ENCODE results near the gene ALS2. TPM values are rescaled to one million over a fixed set of nuclear protein-coding genes. Genes with fewer than 3 reads are reported as not detected.

The ALS2 gene
- polyA plus RNA-seq (2013, experiment 1 of 2) = 15.3 TPM
- 16.0 TPM for polyA plus RNA-seq (2013, experiment 2 of 2)

DNA sequence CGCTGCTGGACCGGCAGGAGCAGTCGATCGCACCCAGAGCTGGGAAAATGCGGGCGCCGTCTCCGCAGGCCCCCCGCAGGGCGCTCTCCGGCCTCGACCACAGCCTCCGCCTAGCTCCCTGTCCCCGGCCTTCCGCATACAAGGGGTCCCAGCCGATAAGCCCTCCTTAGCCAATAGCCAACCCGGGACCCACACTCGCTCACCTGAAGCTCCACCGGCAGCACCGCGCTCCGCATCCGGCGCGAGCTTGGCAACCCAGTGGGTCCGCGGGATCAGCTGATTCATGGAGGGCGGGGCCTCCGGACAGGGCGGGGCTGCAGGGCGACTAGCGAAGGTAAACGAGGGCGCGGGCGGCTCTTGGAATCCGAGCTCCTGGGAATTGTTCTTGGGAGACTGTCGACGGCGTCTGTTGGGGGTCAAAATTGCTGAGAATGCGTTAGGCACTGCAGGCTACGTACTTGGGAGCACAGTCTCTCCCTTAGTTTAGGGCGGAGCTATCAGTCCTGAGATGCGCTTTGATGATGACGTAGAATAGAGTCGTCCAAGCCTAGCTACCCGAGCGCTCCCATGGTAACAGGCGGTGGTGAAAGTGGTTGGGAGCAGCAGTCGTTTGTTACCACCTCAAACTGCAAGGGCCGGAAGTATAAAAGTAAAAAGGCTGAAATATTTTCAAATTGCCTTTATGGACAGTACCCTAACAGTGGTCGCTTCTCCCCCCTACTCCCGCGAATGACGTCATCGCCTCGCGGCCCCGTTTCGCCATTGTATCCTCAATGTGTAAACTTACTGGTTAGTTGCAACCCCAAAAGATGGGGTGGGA lies at the start of gene ALS2:
Gene ALS2, minus strand, starts transcription at position 260 of the 820 bp plus-strand sequence. CDS start 12,048 bp downstream, outside the sequence.
- Histone ChIP-seq H3K79me1 (replicated peaks; ENCODE audit: low read length, poor library complexity, severe bottlenecking) (no peaks in the 10 kb centered on the region), H3K27ac (ENCODE audit: low read length, poor library complexity, severe bottlenecking) (peak within 1 kb of the TSS; percentile 72), H3K18ac (ENCODE audit: low read depth in 1 of 2, low read length in 2 of 2) (peak within 1 kb of the TSS; percentile 56 to 92), H3K23ac (ENCODE audit: low read length in 2 of 2) (peak within 1 kb of the TSS in 1 of 2 experiments; percentile 9), H2BK120ac (ENCODE audit: low read depth, low read length) (peak within 1 kb of the TSS; percentile 35), H2AK5ac (ENCODE audit: low read length, severe bottlenecking) (no peak within 1 kb of the TSS), H2BK15ac (ENCODE audit: low read depth, poor library complexity, severe bottlenecking) (peak within 1 kb of the TSS; percentile 73), H3K9ac (ENCODE audit: low read length) (peak within 1 kb of the TSS; percentile 97), H3K14ac (ENCODE audit: low read length in 2 of 2) (peak within 1 kb of the TSS in 1 of 2 experiments; percentile 64), H2BK5ac (ENCODE audit: low read depth, low read length, poor library complexity, severe bottlenecking) (peak within 1 kb of the TSS; percentile 69), H3K4ac (ENCODE audit: low read depth in 1 of 2, low read length in 2 of 2) (peak within 1 kb of the TSS; percentile 57 to 77), H3K27me3 (ENCODE audit: control insufficient read depth in 1 of 2, insufficient read depth in 1 of 2, low read length in 2 of 2) (peaks cover 0 to 4% of the 10 kb centered on the region in 2 experiments), H3K4me3 (ENCODE audit: insufficient read depth in 1 of 2, low read depth in 1 of 2, low read length in 2 of 2) (peak within 1 kb of the TSS; percentile 72 to 99), H3K4me1 (ENCODE audit: control insufficient read depth, insufficient read depth, low read depth, low read length) (peaks cover 2% of the 10 kb centered on the region), H3K4me2 (ENCODE audit: low read length, poor library complexity, severe bottlenecking) (peak within 1 kb of the TSS; percentile 87), H2AFZ (ENCODE audit: low read depth, low read length) (peak within 1 kb of the TSS; percentile 89), H2BK12ac (ENCODE audit: low read length in 2 of 2) (peak within 1 kb of the TSS in 1 of 2 experiments; percentile 66), H3K9me3 (ENCODE audit: control insufficient read depth, low read length) (no peaks in the 10 kb centered on the region), H4K91ac (ENCODE audit: low read length) (peak within 1 kb of the TSS; percentile 40), H4K8ac (ENCODE audit: low read length) (peak within 1 kb of the TSS; percentile 87), H3K36me3 (ENCODE audit: control insufficient read depth in 1 of 2, insufficient read depth in 2 of 2, low read depth in 1 of 2, low read length in 2 of 2) (no peaks in the 10 kb centered on the region)
- WGBS = 0% methylated on average over 51 of the region's 60 CpGs
- peak; percentile 98 for DNase-seq

DNA sequence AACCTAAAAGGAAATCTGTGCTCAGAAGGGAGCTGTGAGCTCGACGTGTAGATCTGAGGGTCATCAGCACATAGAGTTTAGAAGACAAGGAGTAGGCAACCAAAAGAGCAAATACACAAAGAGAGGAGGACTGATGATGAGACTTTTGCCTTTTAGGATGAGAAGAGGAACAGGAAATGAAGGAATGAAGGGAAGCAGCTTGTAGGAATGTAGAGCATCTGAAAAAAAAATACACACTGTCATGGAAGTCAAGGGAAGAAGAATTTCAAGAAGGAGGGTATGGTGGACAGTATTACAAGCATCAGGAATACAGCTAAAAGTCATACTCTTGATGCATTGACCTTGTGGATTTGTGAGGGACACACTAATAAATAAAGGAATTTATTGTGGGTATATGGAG lies 47.5 kb upstream of the ALS2 start:
- Histone ChIP-seq H3K18ac (ENCODE audit: low read depth in 1 of 2, low read length in 2 of 2) (no peak overlapping the region), H3K4me3 (ENCODE audit: insufficient read depth in 1 of 2, low read depth in 1 of 2, low read length in 2 of 2) (no peak overlapping the region), H4K8ac (ENCODE audit: low read length) (no peak overlapping the region), H3K4ac (ENCODE audit: low read depth in 1 of 2, low read length in 2 of 2) (no peak overlapping the region), H4K91ac (ENCODE audit: low read length) (no peak overlapping the region), H3K27ac (ENCODE audit: low read length, poor library complexity, severe bottlenecking) (no peak overlapping the region), H3K4me1 (ENCODE audit: control insufficient read depth, insufficient read depth, low read depth, low read length) (no peaks in the 10 kb centered on the region), H3K27me3 (ENCODE audit: control insufficient read depth in 1 of 2, insufficient read depth in 1 of 2, low read length in 2 of 2) (no peaks in the 10 kb centered on the region), H2AK5ac (ENCODE audit: low read length, severe bottlenecking) (no peak overlapping the region), H2BK12ac (ENCODE audit: low read length in 2 of 2) (no peak overlapping the region), H2BK120ac (ENCODE audit: low read depth, low read length) (no peak overlapping the region), H2BK5ac (ENCODE audit: low read depth, low read length, poor library complexity, severe bottlenecking) (no peak overlapping the region), H3K9ac (ENCODE audit: low read length) (no peak overlapping the region), H3K79me1 (replicated peaks; ENCODE audit: low read length, poor library complexity, severe bottlenecking) (no peaks in the 10 kb centered on the region), H2AFZ (ENCODE audit: low read depth, low read length) (no peak overlapping the region), H3K23ac (ENCODE audit: low read length in 2 of 2) (no peak overlapping the region), H3K36me3 (ENCODE audit: control insufficient read depth in 1 of 2, insufficient read depth in 2 of 2, low read depth in 1 of 2, low read length in 2 of 2) (no peaks in the 10 kb centered on the region), H3K4me2 (ENCODE audit: low read length, poor library complexity, severe bottlenecking) (no peak overlapping the region), H3K14ac (ENCODE audit: low read length in 2 of 2) (no peak overlapping the region), H2BK15ac (ENCODE audit: low read depth, poor library complexity, severe bottlenecking) (no peak overlapping the region), H3K9me3 (ENCODE audit: control insufficient read depth, low read length) (no peaks in the 10 kb centered on the region)
- WGBS = 93% methylated on average over 2 of the region's 2 CpGs
- DNase-seq = no peak

DNA sequence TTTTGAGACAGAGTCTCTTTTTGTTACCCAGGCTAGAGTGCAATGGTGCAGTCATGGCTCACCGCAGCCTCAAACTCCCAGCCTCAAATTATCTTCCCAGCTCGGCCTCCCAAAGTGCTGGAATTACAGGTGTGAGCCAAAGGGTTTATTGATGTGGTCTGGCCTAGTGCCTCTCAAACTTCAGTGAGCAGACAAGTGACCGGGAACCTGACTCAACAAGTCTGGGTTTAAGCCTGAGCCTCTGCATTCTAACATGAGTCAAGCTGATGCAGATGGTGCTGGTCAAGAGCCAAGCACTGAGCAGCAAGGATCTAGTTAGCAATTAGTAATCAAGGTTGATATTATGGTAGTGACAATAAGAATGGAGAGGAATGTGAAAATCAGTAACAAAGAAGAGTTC lies 46.9 kb upstream of the ALS2 start:
- no peak overlapping the region for H3K4me2 ChIP-seq (ENCODE audit: low read length, poor library complexity, severe bottlenecking)
- H3K36me3 ChIP-seq (ENCODE audit: control insufficient read depth in 1 of 2, insufficient read depth in 2 of 2, low read depth in 1 of 2, low read length in 2 of 2) = no peaks in the 10 kb centered on the region
- H4K91ac ChIP-seq (ENCODE audit: low read length) = no peak overlapping the region
- no peak overlapping the region for H3K27ac ChIP-seq (ENCODE audit: low read length, poor library complexity, severe bottlenecking)
- H3K4me3 ChIP-seq (ENCODE audit: insufficient read depth in 1 of 2, low read depth in 1 of 2, low read length in 2 of 2) = no peak overlapping the region
- no peak overlapping the region for H2AFZ ChIP-seq (ENCODE audit: low read depth, low read length)
- H3K27me3 ChIP-seq (ENCODE audit: control insufficient read depth in 1 of 2, insufficient read depth in 1 of 2, low read length in 2 of 2) = no peaks in the 10 kb centered on the region
- 85% methylated on average over 3 of the region's 3 CpGs for WGBS
- H2BK12ac ChIP-seq (ENCODE audit: low read length in 2 of 2) = no peak overlapping the region
- H3K9ac ChIP-seq (ENCODE audit: low read length) = no peak overlapping the region
- H3K14ac ChIP-seq (ENCODE audit: low read length in 2 of 2) = no peak overlapping the region
- no peak overlapping the region for H3K23ac ChIP-seq (ENCODE audit: low read length in 2 of 2)
- H2AK5ac ChIP-seq (ENCODE audit: low read length, severe bottlenecking) = no peak overlapping the region
- H3K9me3 ChIP-seq (ENCODE audit: control insufficient read depth, low read length) = no peaks in the 10 kb centered on the region
- no peak overlapping the region for H2BK120ac ChIP-seq (ENCODE audit: low read depth, low read length)
- no peaks in the 10 kb centered on the region for H3K79me1 ChIP-seq (replicated peaks; ENCODE audit: low read length, poor library complexity, severe bottlenecking)
- no peak for DNase-seq
- H3K4ac ChIP-seq (ENCODE audit: low read depth in 1 of 2, low read length in 2 of 2) = no peak overlapping the region
- no peak overlapping the region for H4K8ac ChIP-seq (ENCODE audit: low read length)
- no peak overlapping the region for H2BK15ac ChIP-seq (ENCODE audit: low read depth, poor library complexity, severe bottlenecking)
- H2BK5ac ChIP-seq (ENCODE audit: low read depth, low read length, poor library complexity, severe bottlenecking) = no peak overlapping the region
- no peaks in the 10 kb centered on the region for H3K4me1 ChIP-seq (ENCODE audit: control insufficient read depth, insufficient read depth, low read depth, low read length)
- no peak overlapping the region for H3K18ac ChIP-seq (ENCODE audit: low read depth in 1 of 2, low read length in 2 of 2)

DNA sequence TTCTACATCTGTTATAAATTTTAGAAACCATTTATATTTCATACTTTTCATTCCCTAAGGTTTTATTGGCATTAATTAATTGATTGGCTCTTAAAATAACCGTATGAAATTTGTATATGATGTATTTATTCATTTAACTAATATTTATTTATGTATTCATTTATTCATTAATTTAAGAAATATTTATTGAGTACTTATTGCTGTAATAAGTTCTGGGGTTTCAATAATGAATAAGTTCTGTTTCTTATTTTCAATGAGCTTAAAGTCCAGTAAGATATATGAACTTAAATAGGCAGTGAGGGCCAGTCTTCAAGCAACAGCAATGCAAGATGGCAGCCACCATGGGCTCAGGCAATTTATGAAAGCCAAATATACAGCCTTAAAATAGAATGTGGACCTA lies 43.5 kb upstream of the ALS2 start:
- Histone ChIP-seq H3K79me1 (replicated peaks; ENCODE audit: low read length, poor library complexity, severe bottlenecking) (no peaks in the 10 kb centered on the region), H3K27ac (ENCODE audit: low read length, poor library complexity, severe bottlenecking) (no peak overlapping the region), H3K4me2 (ENCODE audit: low read length, poor library complexity, severe bottlenecking) (no peak overlapping the region), H2AFZ (ENCODE audit: low read depth, low read length) (no peak overlapping the region), H2BK15ac (ENCODE audit: low read depth, poor library complexity, severe bottlenecking) (no peak overlapping the region), H3K9ac (ENCODE audit: low read length) (no peak overlapping the region), H4K8ac (ENCODE audit: low read length) (no peak overlapping the region), H2BK5ac (ENCODE audit: low read depth, low read length, poor library complexity, severe bottlenecking) (no peak overlapping the region), H3K4ac (ENCODE audit: low read depth in 1 of 2, low read length in 2 of 2) (no peak overlapping the region), H3K23ac (ENCODE audit: low read length in 2 of 2) (no peak overlapping the region), H4K91ac (ENCODE audit: low read length) (no peak overlapping the region), H2BK120ac (ENCODE audit: low read depth, low read length) (no peak overlapping the region), H2BK12ac (ENCODE audit: low read length in 2 of 2) (no peak overlapping the region), H2AK5ac (ENCODE audit: low read length, severe bottlenecking) (no peak overlapping the region), H3K18ac (ENCODE audit: low read depth in 1 of 2, low read length in 2 of 2) (no peak overlapping the region), H3K27me3 (ENCODE audit: control insufficient read depth in 1 of 2, insufficient read depth in 1 of 2, low read length in 2 of 2) (no peaks in the 10 kb centered on the region), H3K9me3 (ENCODE audit: control insufficient read depth, low read length) (no peaks in the 10 kb centered on the region), H3K4me1 (ENCODE audit: control insufficient read depth, insufficient read depth, low read depth, low read length) (no peaks in the 10 kb centered on the region), H3K36me3 (ENCODE audit: control insufficient read depth in 1 of 2, insufficient read depth in 2 of 2, low read depth in 1 of 2, low read length in 2 of 2) (no peaks in the 10 kb centered on the region), H3K14ac (ENCODE audit: low read length in 2 of 2) (no peak overlapping the region), H3K4me3 (ENCODE audit: insufficient read depth in 1 of 2, low read depth in 1 of 2, low read length in 2 of 2) (no peak overlapping the region)
- no peak for DNase-seq
- no CpG with 5 or more reads among the region's 1 CpG for WGBS

All from mesenchymal stem cell (in vitro differentiated cells and primary cell).